H9 (cell line): Measurements from ENCODE around the gene PACRGL. TPM values are rescaled to one million over a fixed set of nuclear protein-coding genes. Genes with fewer than 3 reads are reported as not detected.
A peak's percentile ranks its signal among the peaks of the same experiment; 100 is the strongest.

Source experiments
- DNase-seq: peaks from one replicate; pipeline ENCODE4 v3.0.0-alpha.2; 2017
- H2AFZ ChIP-seq: one replicate; pipeline ENCODE4 v1.6.1; 2013; ENCODE audit warnings: mild to moderate bottlenecking, low read length, control low read depth, moderate library complexity
- H2AK5ac ChIP-seq: 2 replicates; pipeline ENCODE4 v1.6.1; 2013; ENCODE audit warnings: low read length, control low read depth, mixed read lengths; ENCODE audit not compliant: insufficient read length
- H2BK120ac ChIP-seq: one replicate; pipeline ENCODE4 v1.6.1; 2013; ENCODE audit warnings: low read depth, mild to moderate bottlenecking, low read length, control low read depth, inconsistent platforms; ENCODE audit not compliant: poor library complexity, severe bottlenecking
- H2BK12ac ChIP-seq: 2 replicates; pipeline ENCODE4 v1.6.1; 2013; ENCODE audit warnings: low read length, control low read depth, mixed read lengths, low read depth; ENCODE audit not compliant: insufficient read length
- H2BK15ac ChIP-seq: 2 replicates; pipeline ENCODE4 v1.6.1; 2013; ENCODE audit warnings: low read depth, low read length, control low read depth
- H2BK20ac ChIP-seq: one replicate; pipeline ENCODE4 v1.6.1; 2013; ENCODE audit warnings: low read depth, mild to moderate bottlenecking, low read length, control low read depth, inconsistent platforms; ENCODE audit not compliant: poor library complexity, severe bottlenecking
- H2BK5ac ChIP-seq: 2 replicates; pipeline ENCODE4 v1.6.1; 2013; ENCODE audit warnings: low read length, control low read depth, mixed read lengths; ENCODE audit not compliant: insufficient read length
- H3K14ac ChIP-seq: 2 replicates; pipeline ENCODE4 v1.6.1; 2013; ENCODE audit warnings: low read length, control low read depth; ENCODE audit not compliant: insufficient read depth
- H3K18ac ChIP-seq: 2 replicates; pipeline ENCODE4 v1.6.1; 2013; ENCODE audit warnings: low read depth, mild to moderate bottlenecking, mixed read lengths, low read length, control low read depth; ENCODE audit not compliant: insufficient read length
- H3K23ac ChIP-seq: 2 replicates; pipeline ENCODE4 v1.6.1; 2013; ENCODE audit warnings: low read length, control low read depth, mixed read lengths, low read depth; ENCODE audit not compliant: insufficient read length
- H3K23me2 ChIP-seq: 2 replicates; pipeline ENCODE4 v1.6.1; 2013; ENCODE audit warnings: low read depth, mild to moderate bottlenecking, mixed read lengths, low read length, control low read depth; ENCODE audit not compliant: insufficient read length, poor library complexity, severe bottlenecking
- H3K27ac ChIP-seq: 2 replicates; pipeline ENCODE4 v1.5.1; 2013; ENCODE audit warnings: low read length, control low read depth, mixed read lengths, low read depth; ENCODE audit not compliant: insufficient read length
- H3K27me3 ChIP-seq: 2 replicates; pipeline ENCODE4 v1.6.1; 2013; ENCODE audit warnings: low read length, control low read depth, inconsistent platforms; ENCODE audit not compliant: insufficient read depth
- H3K4ac ChIP-seq: 2 replicates; pipeline ENCODE4 v1.6.1; 2013; ENCODE audit warnings: low read depth, mild to moderate bottlenecking, control low read depth, inconsistent platforms, low read length, moderate library complexity
- H3K4me1 ChIP-seq: 2 replicates; pipeline ENCODE4 v1.6.1; 2013; ENCODE audit warnings: low read length, control low read depth, inconsistent platforms; ENCODE audit not compliant: insufficient read depth
- H3K4me2 ChIP-seq: 2 replicates; pipeline ENCODE4 v1.6.1; 2013; ENCODE audit warnings: low read length, control low read depth, mixed read lengths; ENCODE audit not compliant: insufficient read length, insufficient read depth
- H3K56ac ChIP-seq: 2 replicates; pipeline ENCODE4 v1.6.1; 2013; ENCODE audit warnings: low read depth, mild to moderate bottlenecking, mixed read lengths, low read length, control low read depth; ENCODE audit not compliant: insufficient read length
- H3K79me1 ChIP-seq: 2 replicates; pipeline ENCODE4 v1.6.1; 2013; ENCODE audit warnings: low read depth, mild to moderate bottlenecking, moderate library complexity, low read length, control low read depth, inconsistent platforms; ENCODE audit not compliant: insufficient read depth, poor library complexity, severe bottlenecking
- H3K79me2 ChIP-seq: 2 replicates; pipeline ENCODE4 v1.6.1; 2013; ENCODE audit warnings: low read length, control low read depth, inconsistent platforms; ENCODE audit not compliant: insufficient read depth
- H3K9ac ChIP-seq: 2 replicates; pipeline ENCODE4 v1.6.1; 2013; ENCODE audit warnings: low read length, control low read depth, mixed read lengths; ENCODE audit not compliant: insufficient read length; ENCODE audit errors: extremely low read depth
- H3K9me3 ChIP-seq: one replicate; pipeline ENCODE4 v1.6.1; 2013; ENCODE audit warnings: low read depth, low read length, inconsistent platforms; ENCODE audit not compliant: control insufficient read depth
- H3T11ph ChIP-seq: one replicate; pipeline ENCODE4 v1.6.1; 2013; ENCODE audit warnings: mild to moderate bottlenecking, low read length, control low read depth, inconsistent platforms
- H4K20me1 ChIP-seq: one replicate; pipeline ENCODE4 v1.6.1; 2013; ENCODE audit not compliant: control insufficient read depth, insufficient read length, insufficient read depth
- H4K5ac ChIP-seq: 2 replicates; pipeline ENCODE4 v1.6.1; 2013; ENCODE audit warnings: low read depth, mild to moderate bottlenecking, mixed read lengths, low read length, control low read depth; ENCODE audit not compliant: insufficient read length
- H4K8ac ChIP-seq: replicated peaks from 2 replicates; pipeline ENCODE4 v1.6.1; 2013; ENCODE audit warnings: low read length, control low read depth, mixed read lengths, low read depth; ENCODE audit not compliant: insufficient read length
- H4K91ac ChIP-seq: 2 replicates; pipeline ENCODE4 v1.6.1; 2013; ENCODE audit warnings: low read depth, mild to moderate bottlenecking, moderate library complexity, mixed read lengths, low read length, control low read depth; ENCODE audit not compliant: insufficient read length
- H3K27ac Mint-ChIP-seq, 3 experiments: 2 replicates in 2 of 3; 3 replicates in 1 of 3; pipeline ENCODE4 v1.8.0; 2020 to 2021; ENCODE audit warnings: mixed read lengths in 3 of 3, mild to moderate bottlenecking in 1 of 3, moderate library complexity in 1 of 3
- H3K27me3 Mint-ChIP-seq: 2 replicates; pipeline ENCODE4 v1.8.0; 2021; ENCODE audit warnings: low read depth, mild to moderate bottlenecking, moderate library complexity, mixed read lengths
- H3K36me3 Mint-ChIP-seq, 3 experiments: 2 replicates in 2 of 3; 3 replicates in 1 of 3; pipeline ENCODE4 v1.8.0; 2020 to 2021; ENCODE audit warnings: low read depth in 3 of 3, mixed read lengths in 3 of 3; ENCODE audit not compliant: insufficient read depth in 1 of 3
- H3K4me1 Mint-ChIP-seq, 2 experiments: 2 replicates each; pipeline ENCODE4 v1.8.0; 2020; ENCODE audit warnings: mixed read lengths in 2 of 2
- H3K4me3 Mint-ChIP-seq, 2 experiments: 2 replicates in 1 of 2; 3 replicates in 1 of 2; pipeline ENCODE4 v1.8.0; 2020 to 2021; ENCODE audit warnings: mild to moderate bottlenecking in 2 of 2, mixed read lengths in 2 of 2, moderate library complexity in 1 of 2
- H3K9me3 Mint-ChIP-seq, 2 experiments: 2 replicates in 1 of 2; 3 replicates in 1 of 2; pipeline ENCODE4 v1.8.0; 2020; ENCODE audit warnings: mild to moderate bottlenecking in 2 of 2, mixed read lengths in 2 of 2, moderate library complexity in 1 of 2
- CTCF ChIP-seq: fragments of 200-600 bp; sonication (generic); conservative IDR thresholded peaks from 3 replicates; pipeline ENCODE4 v1.8.0; 2021; ENCODE audit warnings: antibody characterized with exemption, mild to moderate bottlenecking
- WGBS: extraction: QIAGEN DNeasy Blood & Tissue Kit; methylation state at CpG from one replicate; pipeline ENCODE4 v1.1.7; 2013; ENCODE audit warnings: missing lambda C conversion rate, low lambda C conversion rate, mixed read lengths; ENCODE audit not compliant: insufficient read length; ENCODE audit errors: extremely low coverage; 5-methylcytosine and 5-hydroxymethylcytosine counted together
- total RNA-seq: library from RNA; stranded (reverse); gene quantifications from 2 replicates; pipeline ENCODE4 v1.2.1, GENCODE V29; 2021

PACRGL gene
- total RNA-seq, 1 experiment from 2014 or later, result 18.7 TPM

GRCh38 chr4:20760053-20760452, 59.8 kb downstream of the PACRGL start:
- WGBS, result no CpG with 5 or more reads among the region's 2 CpGs
- Histone ChIP-seq H3K9me3 (no peaks in the 10 kb centered on the region), H3K56ac (no peak overlapping the region), H3T11ph (no peak overlapping the region), H3K79me1 (no peaks in the 10 kb centered on the region), H3K4ac (no peak overlapping the region), H4K20me1 (no peaks in the 10 kb centered on the region), H3K4me1 (no peaks in the 10 kb centered on the region), H2BK15ac (no peak overlapping the region), H3K23me2 (no peaks in the 10 kb centered on the region), H3K27ac (no peak overlapping the region), H4K8ac (no peak overlapping the region), H2BK120ac (no peak overlapping the region), H4K91ac (no peak overlapping the region), H3K27me3 (no peaks in the 10 kb centered on the region), H3K79me2 (no peaks in the 10 kb centered on the region), H3K9ac (no peak overlapping the region), H3K14ac (no peak overlapping the region), H3K4me2 (no peak overlapping the region), H2BK5ac (no peak overlapping the region), H4K5ac (no peak overlapping the region), H2AFZ (no peak overlapping the region), H2BK20ac (no peak overlapping the region), H2BK12ac (no peak overlapping the region), H3K23ac (no peak overlapping the region), H2AK5ac (no peak overlapping the region), H3K18ac (no peak overlapping the region)
- H3K9me3 Mint-ChIP-seq, result no peaks in the 10 kb centered on the region
- H3K27ac Mint-ChIP-seq, result no peak overlapping the region
- no peaks in the 10 kb centered on the region for H3K27me3 Mint-ChIP-seq
- no peaks in the 10 kb centered on the region for H3K4me1 Mint-ChIP-seq
- H3K4me3 Mint-ChIP-seq, result no peak overlapping the region
- peak; percentile 28 for DNase-seq
- H3K36me3 Mint-ChIP-seq, result no peaks in the 10 kb centered on the region
- TF ChIP-seq CTCF, result peak; percentile 46; the same call in 2 of the 3 replicates
